Activated naive CD4-positive, alpha-beta T cell treated with anti-CD3 and anti-CD28 coated beads, Interleukin-2, amount 50 U/mL, for 16 hours (primary cell): ENCODE data around the gene FOXO4.
"Not testable (repeated sequence)": the region's sequence is repeated elsewhere in the genome, so short reads cannot be mapped to it uniquely, and the experiment has no call there.

Source experiments
- DNase-seq: peaks from one replicate; pipeline ENCODE4 v3.0.0-alpha.2; 2020

The FOXO4 gene, protein sequence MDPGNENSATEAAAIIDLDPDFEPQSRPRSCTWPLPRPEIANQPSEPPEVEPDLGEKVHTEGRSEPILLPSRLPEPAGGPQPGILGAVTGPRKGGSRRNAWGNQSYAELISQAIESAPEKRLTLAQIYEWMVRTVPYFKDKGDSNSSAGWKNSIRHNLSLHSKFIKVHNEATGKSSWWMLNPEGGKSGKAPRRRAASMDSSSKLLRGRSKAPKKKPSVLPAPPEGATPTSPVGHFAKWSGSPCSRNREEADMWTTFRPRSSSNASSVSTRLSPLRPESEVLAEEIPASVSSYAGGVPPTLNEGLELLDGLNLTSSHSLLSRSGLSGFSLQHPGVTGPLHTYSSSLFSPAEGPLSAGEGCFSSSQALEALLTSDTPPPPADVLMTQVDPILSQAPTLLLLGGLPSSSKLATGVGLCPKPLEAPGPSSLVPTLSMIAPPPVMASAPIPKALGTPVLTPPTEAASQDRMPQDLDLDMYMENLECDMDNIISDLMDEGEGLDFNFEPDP

DNA sequence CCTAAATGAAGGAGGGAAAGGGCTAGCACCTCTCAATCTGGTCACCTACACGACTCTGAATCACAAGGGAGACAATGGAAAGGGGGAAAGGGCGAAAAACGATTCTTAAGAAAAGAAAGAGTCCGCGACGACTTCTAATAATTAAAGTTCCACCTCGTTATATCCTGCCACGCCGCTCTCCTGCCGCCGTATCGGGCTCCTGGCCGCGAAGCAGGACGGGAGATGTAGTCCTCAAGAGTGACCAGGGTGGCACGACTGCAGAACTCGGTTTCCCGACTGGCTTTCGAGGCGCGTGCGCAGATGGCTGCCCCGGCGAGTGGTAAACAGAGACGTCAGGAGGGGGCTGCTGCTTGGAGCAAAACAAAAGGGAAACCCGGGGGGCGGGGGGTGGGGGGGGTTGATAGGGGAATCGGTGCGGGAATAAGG is at the start of gene FOXO4:
TSS of gene FOXO4 (plus strand) at position 297 of the 426 bp plus-strand sequence. CDS start 678 bp downstream, outside the sequence.
- DNase-seq = peak; percentile 88

DNA sequence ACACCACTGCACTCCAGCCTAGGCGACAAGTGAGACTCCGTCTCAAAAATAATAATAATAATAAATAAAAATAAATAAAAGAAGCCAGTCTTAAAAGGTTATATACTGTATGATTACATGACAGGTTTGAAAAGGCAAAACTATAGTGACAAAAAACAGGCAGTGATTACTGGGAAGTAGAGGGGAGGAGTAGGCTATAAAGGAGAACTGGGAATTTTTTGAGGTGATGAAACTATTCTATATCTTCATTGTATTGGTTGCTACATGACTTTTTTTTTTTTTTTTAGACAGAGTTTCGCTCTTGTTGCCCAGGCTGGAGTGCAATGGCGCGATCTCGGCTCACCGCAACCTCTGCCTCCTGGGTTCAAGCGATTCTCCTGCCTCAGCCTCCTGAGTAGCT is 47.8 kb upstream of the FOXO4 start:
- not testable (repeated sequence) for DNase-seq

DNA sequence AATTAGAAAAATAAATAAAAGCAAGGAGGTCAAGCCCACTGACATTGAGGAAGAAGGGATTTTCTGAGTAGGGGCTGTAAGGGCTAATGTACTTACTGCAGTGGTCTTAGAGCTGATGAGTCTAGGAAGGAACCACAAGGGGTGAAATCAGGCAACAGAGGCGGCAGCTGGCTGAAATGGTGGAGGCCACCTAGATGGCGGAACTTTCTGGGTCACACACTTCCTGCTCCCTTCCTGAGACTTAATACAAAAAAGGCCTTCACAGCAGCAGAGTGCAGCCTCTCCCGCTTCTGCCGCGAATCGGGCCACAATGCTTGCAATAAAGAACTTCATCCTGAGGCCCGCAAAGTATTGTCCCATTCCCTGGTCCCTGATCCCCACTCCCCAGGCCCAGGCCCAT is 42.9 kb upstream of the FOXO4 start:
- no peak for DNase-seq

DNA sequence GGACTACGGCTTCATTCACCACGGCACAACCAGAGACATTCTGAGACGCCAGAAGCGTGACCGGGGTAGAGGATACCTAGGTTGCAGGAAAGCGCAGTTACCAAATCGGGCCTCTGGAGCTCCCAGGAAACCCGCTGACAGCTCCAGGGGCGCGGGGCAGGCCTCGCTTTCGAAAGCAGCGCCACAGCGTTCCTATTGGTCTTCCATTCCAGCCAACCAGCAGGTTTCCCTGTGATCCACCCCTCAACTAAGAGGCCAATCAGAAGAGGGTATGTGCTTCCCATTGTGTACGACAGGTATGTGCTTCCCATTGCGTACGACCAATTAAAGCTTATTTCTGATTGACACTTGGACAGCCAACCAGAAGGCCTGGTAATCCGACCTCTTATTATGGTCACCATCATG is 42.4 kb upstream of the FOXO4 start:
- no peak for DNase-seq

DNA sequence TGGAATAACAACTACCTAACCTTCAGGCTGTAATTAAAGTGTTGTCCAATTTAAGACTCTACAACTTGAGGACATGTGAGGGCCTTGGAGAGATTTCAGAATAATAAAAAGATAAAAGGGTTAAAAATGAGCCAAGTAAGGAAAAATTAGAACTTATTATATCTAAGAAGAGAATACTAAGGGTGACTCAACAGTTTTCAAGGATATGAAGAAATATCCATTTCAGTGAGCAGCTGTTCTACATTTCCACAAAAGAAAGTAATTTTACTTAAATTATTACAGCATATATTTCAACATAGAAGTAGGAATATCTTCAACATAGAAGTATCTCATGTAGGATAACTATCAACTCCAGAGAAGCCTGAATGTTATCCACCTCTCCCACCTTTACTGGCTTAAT is 38.8 kb upstream of the FOXO4 start:
- DNase-seq = no peak

DNA sequence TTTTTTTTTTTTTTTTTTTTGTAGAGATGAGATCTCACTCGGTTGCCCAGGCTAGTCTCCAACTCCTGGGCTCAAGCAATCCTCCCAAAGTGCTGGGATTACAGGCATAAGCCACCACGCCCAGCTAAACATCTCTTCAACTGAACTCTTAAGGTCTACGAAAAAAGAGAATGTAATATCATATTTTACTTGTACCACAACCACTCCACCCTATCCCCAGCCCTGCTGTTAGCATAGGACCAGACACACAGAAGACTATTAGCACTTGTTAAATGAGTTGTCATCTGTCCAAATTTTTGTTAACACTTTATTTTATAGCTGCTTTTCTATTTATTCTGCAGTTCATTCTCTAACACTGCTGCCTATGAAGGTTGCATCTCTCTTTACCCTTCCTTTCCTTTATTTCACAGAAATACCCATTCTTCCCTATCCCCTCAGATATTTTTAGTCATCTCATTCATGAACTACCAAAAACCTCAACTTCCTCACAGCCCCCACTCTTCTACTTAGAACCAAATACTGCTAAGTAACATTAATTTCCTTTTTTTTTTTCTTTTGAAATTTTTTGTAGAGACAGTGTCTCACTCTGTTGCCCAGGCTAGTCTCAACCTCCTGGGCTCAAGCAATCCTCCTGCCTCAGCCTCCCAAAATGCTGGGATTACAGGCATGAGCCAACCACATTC is 37.7 kb upstream of the FOXO4 start:
- DNase-seq = no peak

DNA sequence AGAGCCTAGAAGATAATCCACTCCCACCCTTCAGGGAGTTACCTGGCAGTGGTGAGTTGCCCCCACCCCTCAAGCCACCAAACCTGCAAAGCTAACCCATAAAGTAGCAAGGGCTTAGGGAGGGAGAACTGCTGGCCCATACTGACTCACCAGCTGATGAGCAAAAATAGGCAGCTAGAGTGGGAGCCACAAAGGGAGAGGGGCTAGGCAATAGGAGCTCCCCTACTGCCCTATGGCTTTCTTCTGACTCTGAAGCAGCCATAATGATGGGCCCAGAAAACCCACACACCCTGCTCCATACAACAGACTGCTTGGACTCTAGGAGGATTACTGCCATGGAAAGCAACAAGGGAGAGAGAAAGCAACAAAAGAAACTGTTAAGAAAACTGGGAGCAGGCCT is 35.5 kb upstream of the FOXO4 start:
- no peak for DNase-seq

DNA sequence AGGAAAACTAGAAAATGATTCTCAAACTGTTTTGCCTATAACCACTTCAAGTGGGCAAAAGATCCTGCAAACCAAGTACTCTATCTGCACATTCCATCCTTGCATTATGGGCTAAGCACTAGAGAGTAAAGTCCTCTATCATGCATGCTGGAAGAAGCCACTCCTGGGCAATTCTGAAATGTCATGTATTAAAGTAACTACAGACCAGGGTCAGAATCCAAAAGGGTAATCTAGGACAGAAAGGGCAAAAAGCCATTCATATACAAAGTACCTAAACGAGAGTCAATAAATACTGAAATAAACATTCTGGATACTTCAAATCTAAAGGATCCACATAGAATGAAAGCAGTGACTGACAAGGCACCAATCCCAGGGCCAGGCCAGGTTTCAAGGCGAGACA is 28.6 kb upstream of the FOXO4 start:
- DNase-seq = no peak

DNA sequence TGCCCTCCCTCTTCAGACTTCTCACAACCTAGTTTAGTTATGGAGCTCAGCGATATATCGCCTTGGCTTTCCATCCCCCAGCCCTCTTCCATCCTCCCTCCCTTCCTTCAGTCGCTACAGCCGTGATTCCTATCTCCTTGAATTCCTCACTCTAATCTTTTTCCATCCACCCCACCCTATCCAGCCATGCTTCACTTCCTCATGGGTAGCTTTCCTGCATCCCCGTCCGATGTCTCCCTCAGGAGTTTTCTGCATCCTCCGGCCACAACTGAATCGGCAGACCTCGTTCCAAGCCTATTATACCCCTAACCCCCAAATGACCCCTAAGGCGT is 28.0 kb upstream of the FOXO4 start:
- DNase-seq = no peak

DNA sequence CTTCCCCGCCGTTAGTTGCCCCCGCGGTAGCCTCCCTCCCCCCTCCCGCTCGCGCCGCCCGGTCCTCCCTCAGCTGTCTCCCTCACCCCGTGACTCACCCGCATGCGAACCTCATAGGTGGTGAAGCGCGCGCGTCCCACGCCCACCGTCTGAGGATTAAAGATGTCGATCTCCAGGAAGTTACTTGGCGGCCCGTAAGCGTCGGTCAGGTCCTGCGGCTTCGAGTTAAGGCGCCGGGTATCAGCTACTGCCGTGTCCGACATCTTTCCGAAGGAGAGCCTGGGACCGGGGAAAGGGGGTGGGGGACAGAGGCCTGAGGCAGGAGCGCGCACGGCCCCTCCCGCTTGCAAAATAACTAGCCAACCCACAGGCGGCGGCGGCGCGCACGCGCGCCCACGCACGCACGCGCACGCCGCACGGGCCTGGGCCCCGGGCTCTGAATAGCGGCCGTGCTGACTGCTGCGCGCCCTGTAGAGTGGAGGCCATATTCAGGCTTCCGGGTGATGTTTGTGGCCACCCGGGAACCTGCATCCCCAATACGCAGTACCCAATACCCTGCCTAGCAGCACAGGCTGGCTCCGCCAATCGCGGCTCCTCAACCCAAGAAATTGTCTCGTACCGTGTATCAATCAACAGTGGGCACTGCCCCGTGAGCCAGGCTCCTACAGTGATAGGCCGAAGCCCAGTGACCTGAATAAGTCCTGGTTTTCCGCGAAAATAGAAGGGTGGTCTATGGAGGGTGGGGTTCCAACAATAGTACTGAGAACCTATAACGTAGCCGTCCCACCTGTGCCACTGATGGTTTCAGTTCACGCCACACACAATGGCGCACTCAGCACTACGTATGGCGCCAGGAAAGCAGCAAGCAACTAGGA is 27.4 kb upstream of the FOXO4 start, which contains the start of gene SNX12:
TSS of gene SNX12 (minus strand) at position 291 of the 875 bp plus-strand sequence. CDS start at position 263, 28 bp downstream.
- peak; percentile 87 for DNase-seq

DNA sequence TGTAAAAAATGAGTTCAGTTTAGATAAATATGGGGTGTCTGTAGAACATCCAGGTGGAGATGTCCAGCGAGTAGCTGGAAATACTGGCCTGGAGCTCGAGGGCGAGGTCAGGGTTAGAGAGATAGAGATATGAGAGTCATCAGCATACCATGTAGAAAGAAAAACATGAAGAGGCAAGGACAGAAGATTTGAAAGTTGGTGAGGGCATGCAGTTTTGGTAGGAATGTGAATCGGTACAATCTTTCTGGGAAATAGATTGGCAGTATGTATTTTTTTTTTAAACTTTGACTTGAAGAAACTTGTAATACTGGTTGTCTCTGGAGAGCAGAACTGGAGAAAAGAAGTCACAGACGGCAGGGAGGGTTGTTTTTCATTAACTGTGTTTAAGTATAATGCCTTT is 25.1 kb upstream of the FOXO4 start:
- DNase-seq = no peak

DNA sequence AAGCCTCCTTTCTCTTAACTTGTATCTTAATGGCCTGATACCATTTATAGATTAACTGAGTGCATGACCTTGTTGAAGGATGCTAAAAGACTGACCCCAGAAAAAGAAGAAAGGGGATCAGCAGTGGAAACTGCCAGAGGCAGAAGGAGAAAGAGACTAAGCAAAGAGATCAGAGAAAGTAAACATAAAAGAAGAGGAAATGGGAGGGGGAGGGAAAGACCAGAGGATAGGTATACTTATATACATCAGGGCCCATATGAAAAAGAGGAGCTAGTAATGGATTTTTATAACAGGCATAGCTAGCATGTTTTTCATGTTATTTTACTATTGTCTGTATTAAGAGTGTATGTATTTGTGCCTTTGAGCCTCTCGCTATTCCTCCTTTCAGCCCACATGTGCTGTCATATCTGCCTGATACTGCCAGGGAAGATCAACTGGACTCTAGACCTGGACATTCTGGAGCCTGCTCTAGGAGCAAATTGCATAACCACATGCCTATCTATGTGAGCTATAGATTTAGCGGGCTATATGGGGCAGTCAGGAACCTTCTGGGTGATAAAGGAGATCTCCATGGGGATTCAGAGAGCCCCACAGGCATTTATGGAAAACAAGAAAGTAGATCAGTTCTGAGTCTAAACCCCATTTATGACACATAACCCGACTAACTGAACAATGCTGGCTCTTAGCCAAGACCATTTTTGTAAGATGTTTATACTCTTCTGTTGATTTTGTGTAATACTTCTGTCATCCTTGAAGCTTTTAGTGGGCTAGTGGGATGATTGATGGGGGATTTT is 14.1 kb upstream of the FOXO4 start:
- DNase-seq = no peak

DNA sequence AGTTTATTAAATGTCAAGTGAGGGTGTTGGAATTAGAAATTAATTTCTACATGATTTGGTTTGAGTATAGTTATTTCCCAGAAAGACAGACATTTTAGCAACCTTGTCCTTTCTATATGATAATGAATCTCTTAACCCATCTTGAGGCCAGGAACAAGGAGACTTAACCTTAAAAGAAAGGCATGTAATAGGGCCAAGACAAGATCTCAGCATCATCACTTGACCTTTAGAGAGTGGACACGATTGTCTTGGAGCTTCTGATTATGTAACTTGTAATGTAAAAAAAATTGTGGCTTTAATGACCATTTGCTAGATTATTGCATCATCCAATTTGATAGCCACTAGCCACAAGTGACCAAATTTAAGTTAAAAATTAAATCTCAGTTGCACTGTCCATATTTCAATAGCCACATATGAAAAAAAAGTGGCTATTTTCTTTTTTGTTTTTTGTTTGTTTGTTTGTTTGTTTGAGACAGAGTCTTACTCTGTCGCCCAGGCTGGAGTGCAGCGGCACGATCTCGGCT is 13.5 kb upstream of the FOXO4 start:
- DNase-seq = no peak

DNA sequence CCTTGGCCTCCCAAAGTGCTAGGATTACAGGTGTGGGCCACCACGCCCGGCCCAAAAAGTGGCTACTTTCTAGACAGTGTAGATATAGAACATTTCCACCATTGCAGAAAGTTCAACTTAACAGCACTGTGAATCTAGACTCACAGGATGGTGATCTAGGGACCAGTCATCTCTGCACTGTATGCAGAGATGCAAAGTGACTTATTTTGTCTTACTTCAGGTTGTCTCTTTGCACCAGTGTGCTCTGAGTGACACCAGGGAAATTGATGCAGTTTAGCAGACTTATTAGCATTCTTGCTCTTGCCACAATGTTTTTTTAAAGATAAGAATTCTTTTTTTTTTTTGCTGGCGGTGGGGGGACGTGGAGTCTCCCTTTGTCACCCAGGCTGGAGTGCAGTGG is 12.8 kb upstream of the FOXO4 start:
- no peak for DNase-seq

DNA sequence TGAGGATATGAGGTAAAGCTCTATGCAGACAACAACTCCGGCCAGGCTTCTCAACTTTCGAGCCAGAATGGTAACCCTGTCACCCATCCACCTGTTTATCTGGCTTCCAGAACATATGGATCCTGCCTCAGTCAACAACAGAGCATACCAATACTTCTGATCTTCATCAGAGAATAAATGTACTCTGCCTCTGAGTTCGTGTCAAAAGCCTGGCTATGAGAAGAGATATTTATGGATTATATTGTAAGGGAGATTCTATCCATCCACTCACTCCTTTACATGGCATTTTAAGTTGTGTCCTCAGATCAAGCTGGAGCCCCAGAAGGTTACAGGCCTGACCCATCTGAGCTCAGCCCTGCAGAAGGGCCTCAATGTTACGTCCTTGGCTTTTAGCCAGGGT is 9.8 kb upstream of the FOXO4 start:
- DNase-seq = no peak

DNA sequence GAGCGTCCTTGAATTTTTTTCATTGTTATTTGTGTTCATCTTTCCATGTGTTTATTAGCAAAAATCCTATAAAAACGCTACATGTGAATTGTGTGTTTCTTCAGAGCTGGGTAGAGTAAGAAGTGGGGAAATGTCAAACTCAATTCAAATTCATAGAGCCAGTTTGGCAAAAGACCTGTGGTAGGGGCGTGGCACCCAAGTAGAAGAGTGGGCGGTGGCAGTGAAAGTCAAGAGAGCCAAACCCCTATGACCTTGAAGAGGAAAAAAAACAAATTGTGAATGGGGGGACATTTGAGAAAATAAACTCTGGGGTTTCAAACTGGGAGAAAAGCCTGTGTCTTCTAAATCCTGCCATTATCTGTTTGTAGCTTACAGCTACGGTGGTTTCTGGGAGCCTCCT is 4.4 kb upstream of the FOXO4 start:
- DNase-seq = no peak

DNA sequence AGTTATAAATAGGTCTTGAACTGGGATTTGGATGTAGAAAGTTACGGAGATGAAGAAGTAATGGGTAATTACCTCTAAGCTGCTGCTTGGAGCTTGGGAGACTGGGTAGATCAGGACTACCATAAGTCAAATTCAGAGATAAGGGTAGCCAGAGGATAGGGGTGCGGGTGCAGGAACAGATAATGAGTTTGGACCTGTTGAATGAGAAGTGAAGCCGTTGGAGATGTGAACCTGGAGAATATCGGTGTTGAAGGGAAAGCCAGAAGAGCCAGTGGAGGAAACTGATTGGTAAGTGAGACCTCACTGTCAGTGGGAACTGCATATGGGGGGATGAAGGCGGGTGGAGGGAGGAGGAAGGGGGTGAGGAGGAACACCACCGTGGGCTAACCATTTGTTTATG is 618 bp upstream of the FOXO4 start:
- DNase-seq = no peak

DNA sequence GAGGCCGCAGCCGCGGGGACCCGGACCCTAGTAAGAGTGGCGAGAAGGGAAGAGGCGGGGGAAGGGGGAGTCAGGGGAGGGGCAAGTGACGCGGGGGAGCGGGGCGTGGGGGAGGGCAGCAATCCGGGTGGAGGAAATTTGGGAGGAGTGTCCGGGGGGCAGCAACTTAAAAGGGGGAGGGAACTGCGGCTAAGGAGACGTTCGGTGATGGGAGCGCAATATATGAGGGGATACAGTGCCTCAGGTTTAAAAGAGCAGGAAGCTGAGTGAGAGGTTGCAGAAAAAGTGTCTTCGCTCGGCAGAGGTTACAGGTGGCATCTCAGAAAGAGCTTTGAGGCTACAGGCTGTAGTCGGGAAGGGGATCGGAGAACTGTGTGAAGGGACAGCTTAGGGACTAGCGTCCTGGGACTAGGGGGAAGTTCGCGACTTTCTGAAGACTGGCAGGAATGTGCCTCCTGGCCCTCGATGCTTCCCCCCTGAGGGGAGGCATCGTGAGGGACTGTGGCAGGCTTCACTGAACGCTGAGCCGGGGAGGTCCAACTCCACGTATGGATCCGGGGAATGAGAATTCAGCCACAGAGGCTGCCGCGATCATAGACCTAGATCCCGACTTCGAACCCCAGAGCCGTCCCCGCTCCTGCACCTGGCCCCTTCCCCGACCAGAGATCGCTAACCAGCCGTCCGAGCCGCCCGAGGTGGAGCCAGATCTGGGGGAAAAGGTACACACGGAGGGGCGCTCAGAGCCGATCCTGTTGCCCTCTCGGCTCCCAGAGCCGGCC is 519 bp downstream of the FOXO4 start:
- no peak for DNase-seq

DNA sequence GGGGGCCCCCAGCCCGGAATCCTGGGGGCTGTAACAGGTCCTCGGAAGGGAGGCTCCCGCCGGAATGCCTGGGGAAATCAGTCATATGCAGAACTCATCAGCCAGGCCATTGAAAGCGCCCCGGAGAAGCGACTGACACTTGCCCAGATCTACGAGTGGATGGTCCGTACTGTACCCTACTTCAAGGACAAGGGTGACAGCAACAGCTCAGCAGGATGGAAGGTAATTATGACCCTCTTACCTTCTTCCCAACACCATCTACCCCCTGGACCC is 1.0 kb downstream of the FOXO4 start:
- DNase-seq = no peak

DNA sequence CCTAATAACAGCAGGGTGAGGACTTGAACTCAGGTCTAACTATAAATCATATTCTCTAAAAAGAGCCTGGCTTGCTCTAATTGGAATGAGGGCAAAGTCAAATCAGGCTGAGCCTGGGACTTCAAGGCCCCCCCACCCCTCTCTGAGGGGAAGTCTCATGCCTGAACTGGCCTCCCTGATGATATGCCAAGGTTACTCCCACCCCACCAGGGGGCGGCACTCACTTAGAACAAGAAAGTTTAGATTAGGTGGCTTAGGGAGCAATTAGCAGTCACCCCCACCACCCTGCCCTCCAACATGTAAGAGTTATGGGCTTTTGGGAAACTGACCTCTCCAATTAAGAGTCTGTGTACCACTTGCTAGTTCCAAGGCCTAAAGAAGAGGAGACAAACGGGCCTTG is 2.7 kb downstream of the FOXO4 start:
- peak; percentile 78 for DNase-seq

DNA sequence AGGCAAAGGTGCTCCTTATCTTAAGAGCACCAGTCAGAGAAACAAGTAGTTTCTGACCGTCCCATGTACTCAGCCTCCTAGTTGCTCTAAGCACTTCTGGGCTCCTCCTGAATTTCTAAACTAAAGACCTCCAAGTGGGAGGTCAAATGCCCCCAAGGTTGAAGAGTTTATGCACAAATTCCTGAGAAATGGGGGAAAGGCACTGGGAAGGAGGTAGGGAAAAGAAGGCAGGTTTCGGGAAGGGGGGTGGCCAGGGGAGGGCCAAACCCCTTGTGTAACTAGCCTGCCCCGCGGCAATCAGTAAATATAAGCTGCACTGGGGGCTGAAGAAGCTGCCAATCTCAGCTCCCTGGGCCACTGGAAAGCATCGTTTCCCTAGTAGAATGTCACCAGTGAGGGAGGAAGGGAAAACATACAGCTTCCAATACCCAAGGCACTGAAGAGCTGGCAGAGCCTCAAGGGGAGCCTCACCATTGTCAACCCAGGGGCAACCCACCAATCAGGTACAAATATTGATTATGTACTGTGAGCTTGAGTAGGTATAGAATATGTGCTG is 3.4 kb downstream of the FOXO4 start:
- DNase-seq = no peak
